HEK293 (cell line): ENCODE results near the gene NDUFV2.

Experiments
- CTCF ChIA-PET: fragments of 350-600 bp; formaldehyde crosslinking; extraction: SDS; loops from one replicate; lab custom pipeline; 2021; ENCODE audit warnings: antibody characterized with exemption; lab: Yijun Ruan, JAX
- POLR2A ChIA-PET: fragments of 300-600 bp; formaldehyde crosslinking; extraction: SDS; loops from one replicate; lab custom pipeline; 2020; ENCODE audit warnings: antibody characterized with exemption, inconsistent platforms; lab: Yijun Ruan, JAX
- H3K27ac ChIP-seq: fragments of 200-500 bp; sonication (Bioruptor generic); 2 replicates; pipeline ENCODE4 v1.5.1; 2014; ENCODE audit warnings: low read depth, low read length, control low read depth, inconsistent platforms; ENCODE audit errors: extremely low read depth
- H3K36me3 ChIP-seq, 2 experiments: fragments of 200-500 bp in 1 of 2; sonication (Bioruptor generic) in 1 of 2; 1 replicate in 1 of 2; 2 replicates in 1 of 2; pipeline ENCODE4 v1.5.1; 2014 to 2017; ENCODE audit warnings: inconsistent platforms in 2 of 2, low read length in 2 of 2; ENCODE audit not compliant: control insufficient read depth in 2 of 2, insufficient read depth in 1 of 2
- H3K4me1 ChIP-seq: fragments of 200-500 bp; sonication (Bioruptor generic); 2 replicates; pipeline ENCODE4 v1.5.1; 2014; ENCODE audit warnings: mild to moderate bottlenecking, low read length, inconsistent platforms; ENCODE audit not compliant: control insufficient read depth, insufficient read depth
- H3K4me3 ChIP-seq: 2 replicates; pipeline ENCODE4 v1.5.1; 2011; ENCODE audit warnings: low read depth, mild to moderate bottlenecking, control low read depth, low read length, moderate library complexity
- H3K9me3 ChIP-seq: fragments of 200-500 bp; sonication (Bioruptor generic); 2 replicates; pipeline ENCODE4 v1.5.1; 2014; ENCODE audit warnings: low read depth, low read length, inconsistent platforms; ENCODE audit not compliant: control insufficient read depth, insufficient read depth
- BCL11A ChIP-seq: fragments of 450-650 bp; formaldehyde crosslinking; IDR thresholded peaks from 2 replicates; pipeline ENCODE4 v1.5.1; 2016; ENCODE audit warnings: low read depth, missing biosample characterization, missing genetic modification characterization
- OSR2 ChIP-seq: fragments of 450-650 bp; formaldehyde crosslinking; IDR thresholded peaks from 2 replicates; pipeline ENCODE4 v1.5.1; 2016; ENCODE audit warnings: missing biosample characterization, missing genetic modification characterization
- PRDM10 ChIP-seq: fragments of 450-650 bp; formaldehyde crosslinking; IDR thresholded peaks from 2 replicates; pipeline ENCODE4 v1.5.1; 2016; ENCODE audit warnings: missing biosample characterization, missing genetic modification characterization
- SALL2 ChIP-seq: fragments of 450-650 bp; formaldehyde crosslinking; IDR thresholded peaks from 2 replicates; pipeline ENCODE4 v1.5.0; 2017; ENCODE audit warnings: missing biosample characterization, mild to moderate bottlenecking, missing genetic modification characterization, borderline replicate concordance
- WT1 ChIP-seq: fragments of 450-650 bp; formaldehyde crosslinking; IDR thresholded peaks from 2 replicates; pipeline ENCODE4 v1.5.1; 2016; ENCODE audit warnings: missing biosample characterization, missing genetic modification characterization
- YY1 ChIP-seq: fragments of 450-650 bp; formaldehyde crosslinking; IDR thresholded peaks from 2 replicates; pipeline ENCODE4 v1.5.1; 2018; ENCODE audit warnings: missing biosample characterization, missing genetic modification characterization
- ZBTB11 ChIP-seq: fragments of 450-650 bp; formaldehyde crosslinking; conservative IDR thresholded peaks from 2 replicates; pipeline ENCODE4 v1.5.1; 2016; ENCODE audit warnings: low read depth, missing biosample characterization, missing genetic modification characterization
- ZBTB8A ChIP-seq: fragments of 450-650 bp; formaldehyde crosslinking; IDR thresholded peaks from 2 replicates; pipeline ENCODE4 v1.5.1; 2016; ENCODE audit warnings: missing biosample characterization, missing genetic modification characterization
- ZNF184 ChIP-seq: fragments of 450-650 bp; IDR thresholded peaks from 2 replicates; pipeline ENCODE4 v1.5.1; 2018; ENCODE audit warnings: missing biosample characterization, mild to moderate bottlenecking, missing genetic modification characterization
- ZNF2 ChIP-seq: fragments of 450-650 bp; formaldehyde crosslinking; IDR thresholded peaks from 2 replicates; pipeline ENCODE4 v1.5.1; 2016; ENCODE audit warnings: missing biosample characterization, missing genetic modification characterization
- ZNF248 ChIP-seq: fragments of 450-650 bp; formaldehyde crosslinking; IDR thresholded peaks from 2 replicates; pipeline ENCODE4 v1.5.1; 2017; ENCODE audit warnings: missing biosample characterization, missing genetic modification characterization
- ZNF280C ChIP-seq: fragments of 450-650 bp; formaldehyde crosslinking; IDR thresholded peaks from 2 replicates; pipeline ENCODE4 v1.5.1; 2016; ENCODE audit warnings: missing biosample characterization, missing genetic modification characterization
- ZNF341 ChIP-seq: fragments of 450-650 bp; formaldehyde crosslinking; IDR thresholded peaks from 2 replicates; pipeline ENCODE4; 2016; ENCODE audit warnings: low read depth, missing biosample characterization, missing genetic modification characterization
- ZNF354C ChIP-seq: fragments of 450-650 bp; formaldehyde crosslinking; IDR thresholded peaks from 2 replicates; pipeline ENCODE4 v1.5.1; 2016; ENCODE audit warnings: missing biosample characterization, missing genetic modification characterization, low read depth, borderline replicate concordance
- ZNF580 ChIP-seq: fragments of 450-650 bp; formaldehyde crosslinking; IDR thresholded peaks from 2 replicates; pipeline ENCODE4 v1.5.1; 2016; ENCODE audit warnings: missing biosample characterization, missing genetic modification characterization
- ZNF585B ChIP-seq: fragments of 450-650 bp; formaldehyde crosslinking; IDR thresholded peaks from 2 replicates; pipeline ENCODE4 v1.5.1; 2016; ENCODE audit warnings: missing biosample characterization, missing genetic modification characterization
- ZNF621 ChIP-seq: fragments of 450-650 bp; formaldehyde crosslinking; IDR thresholded peaks from 2 replicates; pipeline ENCODE4 v1.5.1; 2017; ENCODE audit warnings: missing biosample characterization, missing genetic modification characterization
- ZNF670 ChIP-seq: fragments of 450-650 bp; formaldehyde crosslinking; IDR thresholded peaks from 2 replicates; pipeline ENCODE4 v1.5.1; 2016; ENCODE audit warnings: missing biosample characterization, missing genetic modification characterization, low read depth
- ZNF837 ChIP-seq: fragments of 450-650 bp; formaldehyde crosslinking; IDR thresholded peaks from 2 replicates; pipeline ENCODE4 v1.5.1; 2016; ENCODE audit warnings: missing biosample characterization, missing genetic modification characterization
- ZSCAN23 ChIP-seq: fragments of 450-650 bp; formaldehyde crosslinking; IDR thresholded peaks from 2 replicates; pipeline ENCODE4 v1.5.1; 2016; ENCODE audit warnings: missing biosample characterization, missing genetic modification characterization

Gene NDUFV2

GRCh38 chr18:9081940-9082339 lies 20.6 kb upstream of the NDUFV2 start (continued):
- no peak for TF ChIP-seq ZBTB11 (tag by site-specific recombination)
- no peak for TF ChIP-seq BCL11A (tag by site-specific recombination)
- TF ChIP-seq ZNF585B (tag by site-specific recombination) = no peak
- TF ChIP-seq WT1 (tag by site-specific recombination) = no peak
- no peak for TF ChIP-seq ZNF354C (tag by site-specific recombination)
- no peak for TF ChIP-seq ZNF2 (tag by site-specific recombination)
- no peak for TF ChIP-seq ZSCAN23 (tag by site-specific recombination)
- no peak for TF ChIP-seq PRDM10 (tag by site-specific recombination)
- no peak for TF ChIP-seq SALL2 (tag by site-specific recombination)

GRCh38 chr18:9082711-9083510 lies 19.6 kb upstream of the NDUFV2 start:
- TF ChIP-seq ZNF621 (tag by site-specific recombination) (no peak), ZNF248 (tag by site-specific recombination) (no peak), ZNF184 (tag by site-specific recombination) (no peak), YY1 (no peak), ZNF280C (tag by site-specific recombination) (no peak), ZBTB8A (no peak), ZNF837 (tag by site-specific recombination) (no peak), BCL11A (tag by site-specific recombination) (no peak), ZNF580 (tag by site-specific recombination) (no peak), ZNF670 (tag by site-specific recombination) (no peak), OSR2 (tag by site-specific recombination) (no peak), ZNF341 (tag by site-specific recombination) (no peak)
- Histone ChIP-seq H3K4me1 (no peaks in the 10 kb centered on the region), H3K27ac (no peak overlapping the region), H3K9me3 (no peaks in the 10 kb centered on the region), H3K36me3 (no peaks in the 10 kb centered on the region; a peak in 1 of 3 replicates), H3K4me3 (no peak overlapping the region)
- POLR2A ChIA-PET = interaction anchor here (0.5 to 1.5 kb wide), 2 partner anchors 20 to 360 kb away, joined by 3 to 6 read pairs; partner anchors contain the start of gene NDUFV2
- CTCF ChIA-PET = interaction anchor here (0.5 to 1.8 kb wide), 4 partner anchors 9 to 460 kb away, joined by 3 to 9 read pairs (median 5); no protein-coding TSS in a partner anchor
